Kidney (tissue), 14 donors: ENCODE results near the gene STK16. TPM values are rescaled to one million over a fixed set of nuclear protein-coding genes. Genes with fewer than 3 reads are reported as not detected.
A peak's percentile ranks its signal among the peaks of the same experiment; 100 is the strongest.

Experiments used
- DNase-seq, 5 donors: peaks; one replicate each; pipeline ENCODE4 v3.0.0-alpha.2; 2013 to 2020
- FAIRE-seq: peaks from 2 replicates; lab custom pipeline; 2012; peaks lifted over from hg19 to GRCh38; lab: Jason Lieb, UNC
- H3K27ac ChIP-seq, 2 donors: one replicate each; pipeline ENCODE4 v1.7.0; 2013; ENCODE audit warnings: low read depth in 2 of 2, low read length in 2 of 2, inconsistent platforms in 1 of 2
- H3K27me3 ChIP-seq: one replicate; pipeline ENCODE4 v1.7.1; 2013; ENCODE audit warnings: low read length, inconsistent platforms; ENCODE audit not compliant: control insufficient read depth, insufficient read depth
- H3K36me3 ChIP-seq, 3 donors: one replicate each; pipeline versions ENCODE4 v1.7.0 to v1.7.1; 2013; ENCODE audit warnings: low read length in 3 of 3, control low read depth in 1 of 3, inconsistent platforms in 1 of 3; ENCODE audit not compliant: insufficient read depth in 3 of 3, control insufficient read depth in 2 of 3
- H3K4me1 ChIP-seq, 3 donors: one replicate each; pipeline versions ENCODE4 v1.7.0 to v1.7.1; 2013; ENCODE audit warnings: low read length in 3 of 3, inconsistent platforms in 1 of 3, low read depth in 1 of 3; ENCODE audit not compliant: control insufficient read depth in 2 of 3, insufficient read depth in 2 of 3
- H3K4me3 ChIP-seq, 3 donors: one replicate each; pipeline versions ENCODE4 v1.7.0 to v1.8.1; 2013; ENCODE audit warnings: low read length in 3 of 3, control low read depth in 1 of 3, inconsistent platforms in 1 of 3
- H3K9ac ChIP-seq, 3 donors: one replicate each; pipeline versions ENCODE4 v1.7.0 to v1.7.1; 2013; ENCODE audit warnings: low read length in 3 of 3, control low read depth in 1 of 3, inconsistent platforms in 1 of 3
- H3K9me3 ChIP-seq, 3 donors: one replicate each; pipeline versions ENCODE4 v1.7.0 to v1.7.1; 2013; ENCODE audit warnings: low read length in 3 of 3, control low read depth in 1 of 3, inconsistent platforms in 1 of 3; ENCODE audit not compliant: control insufficient read depth in 2 of 3, insufficient read depth in 1 of 3
- CTCF ChIP-seq: IDR thresholded peaks from 3 replicates; pipeline ENCODE4 v1.5.1; 2012; ENCODE audit warnings: mild to moderate bottlenecking, moderate library complexity, borderline replicate concordance; ENCODE audit not compliant: insufficient read depth; ENCODE audit errors: extremely low read depth
- intact Hi-C: fragments of 100-400 bp; cut with DNase I; formaldehyde crosslinking; loops from one replicate; pipeline ENCODE4 v1.11.1; 2022
- polyA plus RNA-seq: library from polyadenylated mRNA; stranded (reverse); fragments of 350-450 nt; fragmentation: Illumina TruSeq; extraction: RNeasy Lipid Tissue Mini Kit (QIAGEN cat#74804); gene quantifications from one replicate; pipeline ENCODE4 v1.2.3, GENCODE V29; 2014; ENCODE audit warnings: low read depth, low replicate concordance; ENCODE audit not compliant: insufficient read depth
- total RNA-seq: library from RNA; stranded (reverse); fragmentation: NEBNext Ultra II Directional; extraction: Animal tissue kit (Norgen Biotek cat#: 25700); gene quantifications from one replicate; pipeline ENCODE4 v1.2.1, GENCODE V29; 2021
- donor health status: control.
- donor health status: control.
- donor health status: control.
- donor health status: control.
- donor health status: control.
- donor health status: DM: yes; HTN: yes; CAD: no.
- donor health status: Normal renal cell carcinoma (clear cell type).

Gene STK16
- total and polyA plus RNA-seq, 2 donors from 2014 or later, result 29.9 to 53.8 TPM

- H3K9ac ChIP-seq, result no peak overlapping the region
- no peak for FAIRE-seq
- H3K4me1 ChIP-seq, result peaks cover 6 to 66% (median 51%) of the 10 kb centered on the region in 3 donors
- H3K27ac ChIP-seq, result peak overlapping the region in 1 of 2 donors; percentile 98
- H3K27me3 ChIP-seq, result no peaks in the 10 kb centered on the region
- peaks cover 2 to 12% (median 3%) of the 10 kb centered on the region in 3 donors for H3K36me3 ChIP-seq
- intact Hi-C loops, result no loop called here
- no peak for TF ChIP-seq CTCF
- DNase-seq, result peak in 1 of 5 donors; percentile 23
- H3K4me3 ChIP-seq, result no peak overlapping the region
- no peaks in the 10 kb centered on the region for H3K9me3 ChIP-seq
These were observed 1.3 kb downstream of the STK16 start for GRCh38 chr2:219246559-219246958.

- peaks cover 2 to 12% (median 3%) of the 10 kb centered on the region in 3 donors for H3K36me3 ChIP-seq
- no peaks in the 10 kb centered on the region for H3K9me3 ChIP-seq
- intact Hi-C loops, result no loop called here
- DNase-seq (peak in 1 of 5 donors; percentile 59), FAIRE-seq (no peak)
- H3K4me1 ChIP-seq, result peaks cover 6 to 71% (median 56%) of the 10 kb centered on the region in 3 donors
- H3K9ac ChIP-seq, result peak overlapping the region in 1 of 3 donors; percentile 27
- H3K27me3 ChIP-seq, result no peaks in the 10 kb centered on the region
- no peak for TF ChIP-seq CTCF
- no peak overlapping the region for H3K4me3 ChIP-seq
- H3K27ac ChIP-seq, result peak overlapping the region; percentile 68 to 87
These were observed 2.7 kb downstream of the STK16 start for GRCh38 chr2:219247678-219248642.

- Histone ChIP-seq H3K27me3 (peaks cover under 1% of the 10 kb centered on the region), H3K4me3 (peak overlapping the region in 1 of 3 donors; percentile 10)
- no peak for TF ChIP-seq CTCF
These were observed 3.5 kb downstream of the STK16 start for GRCh38 chr2:219248845-219249202.

More at GRCh38 chr2:219248845-219249202, 3.5 kb downstream of the STK16 start:
- peaks cover 6 to 71% (median 56%) of the 10 kb centered on the region in 3 donors for H3K4me1 ChIP-seq
- intact Hi-C loops, result no loop called here
- DNase-seq, result no peak
- H3K27ac ChIP-seq, result peak overlapping the region; percentile 87 to 99
- H3K36me3 ChIP-seq, result peaks cover 2 to 12% (median 3%) of the 10 kb centered on the region in 3 donors
- FAIRE-seq, result no peak
- no peaks in the 10 kb centered on the region for H3K9me3 ChIP-seq
- H3K9ac ChIP-seq, result peak overlapping the region in 1 of 3 donors; percentile 1
